Measurements from ENCODE around the gene SKOR1. TPM values are rescaled to one million over a fixed set of nuclear protein-coding genes. Genes with fewer than 3 reads are reported as not detected.

Gene SKOR1, protein sequence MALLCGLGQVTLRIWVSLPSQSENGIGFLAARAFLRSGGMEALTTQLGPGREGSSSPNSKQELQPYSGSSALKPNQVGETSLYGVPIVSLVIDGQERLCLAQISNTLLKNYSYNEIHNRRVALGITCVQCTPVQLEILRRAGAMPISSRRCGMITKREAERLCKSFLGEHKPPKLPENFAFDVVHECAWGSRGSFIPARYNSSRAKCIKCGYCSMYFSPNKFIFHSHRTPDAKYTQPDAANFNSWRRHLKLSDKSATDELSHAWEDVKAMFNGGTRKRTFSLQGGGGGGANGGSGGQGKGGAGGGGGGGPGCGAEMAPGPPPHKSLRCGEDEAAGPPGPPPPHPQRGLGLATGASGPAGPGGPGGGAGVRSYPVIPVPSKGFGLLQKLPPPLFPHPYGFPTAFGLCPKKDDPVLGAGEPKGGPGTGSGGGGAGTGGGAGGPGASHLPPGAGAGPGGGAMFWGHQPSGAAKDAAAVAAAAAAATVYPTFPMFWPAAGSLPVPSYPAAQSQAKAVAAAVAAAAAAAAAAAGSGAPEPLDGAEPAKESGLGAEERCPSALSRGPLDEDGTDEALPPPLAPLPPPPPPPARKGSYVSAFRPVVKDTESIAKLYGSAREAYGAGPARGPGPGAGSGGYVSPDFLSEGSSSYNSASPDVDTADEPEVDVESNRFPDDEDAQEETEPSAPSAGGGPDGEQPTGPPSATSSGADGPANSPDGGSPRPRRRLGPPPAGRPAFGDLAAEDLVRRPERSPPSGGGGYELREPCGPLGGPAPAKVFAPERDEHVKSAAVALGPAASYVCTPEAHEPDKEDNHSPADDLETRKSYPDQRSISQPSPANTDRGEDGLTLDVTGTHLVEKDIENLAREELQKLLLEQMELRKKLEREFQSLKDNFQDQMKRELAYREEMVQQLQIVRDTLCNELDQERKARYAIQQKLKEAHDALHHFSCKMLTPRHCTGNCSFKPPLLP
- total RNA-seq = 0.42 and 0.48 TPM in 2 replicates
- long read RNA-seq, partial matches to known transcripts = 1 of 1 reads
- long read RNA-seq, other reads (novel, unspliced or antisense) = 0 of 1 reads

DNA sequence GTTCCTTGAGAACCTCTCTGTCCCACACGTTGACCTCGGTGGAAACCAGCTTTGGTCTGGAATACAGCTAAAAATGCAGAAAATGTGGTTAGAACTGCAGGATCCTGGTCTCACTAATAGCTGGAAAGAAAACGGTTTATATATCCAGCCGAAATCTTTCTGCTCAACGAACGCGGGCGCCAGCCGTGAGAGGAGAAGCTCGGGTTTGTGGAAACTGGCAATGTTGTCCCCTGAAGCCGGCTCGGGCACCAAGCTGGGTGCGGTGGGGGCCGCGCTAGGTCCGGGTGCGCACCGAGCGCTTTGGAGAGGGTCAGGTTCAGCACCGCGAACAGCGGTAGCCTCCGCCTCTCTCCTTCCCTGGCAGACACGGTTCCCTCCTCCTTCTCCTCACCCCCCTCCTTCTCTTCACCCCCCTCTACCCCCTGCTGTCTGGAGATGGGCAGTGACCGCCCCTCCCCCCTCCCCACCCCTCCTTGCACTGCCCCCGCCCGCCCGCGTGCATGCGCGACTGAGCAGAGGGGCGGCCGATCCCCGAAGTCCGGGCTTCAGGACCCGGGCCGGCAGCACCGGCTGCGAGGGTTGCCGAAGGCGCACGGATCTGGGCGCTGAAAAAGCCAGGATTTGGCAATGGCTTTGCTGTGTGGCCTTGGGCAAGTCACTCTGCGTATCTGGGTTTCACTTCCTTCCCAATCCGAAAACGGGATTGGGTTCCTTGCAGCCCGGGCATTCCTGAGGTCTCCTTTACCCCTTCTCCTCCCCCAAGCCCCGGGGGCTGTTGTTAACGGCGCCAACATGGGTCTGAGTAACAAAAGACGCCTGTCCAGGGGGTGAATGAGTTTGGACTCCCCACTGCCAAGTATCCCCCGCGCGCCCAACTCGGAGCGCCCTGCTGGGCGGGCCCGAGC, at the start of gene SKOR1:
SKOR1 (plus strand) TSS at position 534 of the 905 bp plus-strand sequence; CDS start at position 628, 94 bp downstream.
- no peak within 1 kb of the TSS for H3K27ac Mint-ChIP-seq (ENCODE audit: unreplicated experiment)
- peaks cover 43% of the 10 kb centered on the region for H3K4me1 Mint-ChIP-seq (ENCODE audit: unreplicated experiment)

DNA sequence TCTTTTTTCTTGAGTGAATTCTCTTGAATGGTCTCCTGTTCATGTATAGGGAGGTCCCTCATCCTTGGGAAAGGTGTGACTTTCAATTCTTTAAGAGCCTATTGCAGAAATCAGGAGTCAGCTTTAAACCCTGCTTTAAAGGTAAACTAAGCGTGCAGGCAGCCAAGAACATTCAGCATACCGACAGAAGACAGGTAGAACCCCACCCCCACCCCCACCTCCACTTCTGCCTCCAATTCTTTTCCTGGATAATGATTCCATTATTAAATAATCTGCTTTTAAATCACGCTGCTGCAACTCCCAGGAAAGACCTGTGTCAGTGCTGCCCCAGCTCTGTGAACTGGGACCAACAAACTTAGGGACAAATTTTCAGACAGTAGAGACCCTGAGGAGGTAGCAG, 49.3 kb upstream of the SKOR1 start:
- Mint-ChIP-seq H3K4me3 (ENCODE audit: unreplicated experiment) (no peak overlapping the region), H3K27me3 (ENCODE audit: unreplicated experiment) (no peaks in the 10 kb centered on the region), H3K36me3 (ENCODE audit: unreplicated experiment) (peaks cover 4% of the 10 kb centered on the region), H3K4me1 (ENCODE audit: unreplicated experiment) (no peaks in the 10 kb centered on the region), H3K27ac (ENCODE audit: unreplicated experiment) (no peak overlapping the region), H3K9me3 (ENCODE audit: unreplicated experiment) (no peaks in the 10 kb centered on the region)
- TF ChIP-seq, protein P1, sequence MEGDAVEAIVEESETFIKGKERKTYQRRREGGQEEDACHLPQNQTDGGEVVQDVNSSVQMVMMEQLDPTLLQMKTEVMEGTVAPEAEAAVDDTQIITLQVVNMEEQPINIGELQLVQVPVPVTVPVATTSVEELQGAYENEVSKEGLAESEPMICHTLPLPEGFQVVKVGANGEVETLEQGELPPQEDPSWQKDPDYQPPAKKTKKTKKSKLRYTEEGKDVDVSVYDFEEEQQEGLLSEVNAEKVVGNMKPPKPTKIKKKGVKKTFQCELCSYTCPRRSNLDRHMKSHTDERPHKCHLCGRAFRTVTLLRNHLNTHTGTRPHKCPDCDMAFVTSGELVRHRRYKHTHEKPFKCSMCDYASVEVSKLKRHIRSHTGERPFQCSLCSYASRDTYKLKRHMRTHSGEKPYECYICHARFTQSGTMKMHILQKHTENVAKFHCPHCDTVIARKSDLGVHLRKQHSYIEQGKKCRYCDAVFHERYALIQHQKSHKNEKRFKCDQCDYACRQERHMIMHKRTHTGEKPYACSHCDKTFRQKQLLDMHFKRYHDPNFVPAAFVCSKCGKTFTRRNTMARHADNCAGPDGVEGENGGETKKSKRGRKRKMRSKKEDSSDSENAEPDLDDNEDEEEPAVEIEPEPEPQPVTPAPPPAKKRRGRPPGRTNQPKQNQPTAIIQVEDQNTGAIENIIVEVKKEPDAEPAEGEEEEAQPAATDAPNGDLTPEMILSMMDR (IDR thresholded peaks at IDR 0.05) = no peak
- no peak for DNase-seq (ENCODE audit: extremely low spot score, unreplicated experiment)

More for the DNA sequence above, at the start of gene SKOR1:
- no peaks in the 10 kb centered on the region for H3K9me3 Mint-ChIP-seq (ENCODE audit: unreplicated experiment)
- peak within 1 kb of the TSS; percentile 62 for H3K4me3 Mint-ChIP-seq (ENCODE audit: unreplicated experiment)
- H3K27me3 Mint-ChIP-seq (ENCODE audit: unreplicated experiment) = peaks cover 70% of the 10 kb centered on the region
- no peak for DNase-seq (ENCODE audit: extremely low spot score, unreplicated experiment)
- TF ChIP-seq, protein P1 (IDR thresholded peaks at IDR 0.05) = no peak
- H3K36me3 Mint-ChIP-seq (ENCODE audit: unreplicated experiment) = peaks cover 3% of the 10 kb centered on the region

DNA sequence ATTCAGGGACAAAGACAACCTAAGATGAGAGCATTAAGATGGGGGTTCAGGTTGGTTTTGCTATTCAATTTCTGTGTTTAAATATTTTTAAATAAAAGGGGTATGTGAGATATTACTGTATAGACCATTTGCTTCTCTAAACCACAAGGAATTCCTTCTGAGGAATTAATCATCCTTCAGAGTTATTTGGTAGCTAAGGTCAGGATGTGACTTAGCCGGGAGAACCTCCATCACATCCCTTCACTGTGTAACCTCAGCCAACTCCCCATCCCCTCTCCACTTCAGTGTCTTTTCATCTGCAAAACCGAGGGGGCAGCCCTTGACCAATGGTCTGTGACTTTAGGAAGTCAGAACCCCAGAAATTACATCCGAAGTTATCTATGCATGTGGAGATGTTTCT, 48.7 kb upstream of the SKOR1 start:
- Mint-ChIP-seq H3K4me1 (ENCODE audit: unreplicated experiment) (no peaks in the 10 kb centered on the region), H3K4me3 (ENCODE audit: unreplicated experiment) (no peak overlapping the region)
- no peak for DNase-seq (ENCODE audit: extremely low spot score, unreplicated experiment)

DNA sequence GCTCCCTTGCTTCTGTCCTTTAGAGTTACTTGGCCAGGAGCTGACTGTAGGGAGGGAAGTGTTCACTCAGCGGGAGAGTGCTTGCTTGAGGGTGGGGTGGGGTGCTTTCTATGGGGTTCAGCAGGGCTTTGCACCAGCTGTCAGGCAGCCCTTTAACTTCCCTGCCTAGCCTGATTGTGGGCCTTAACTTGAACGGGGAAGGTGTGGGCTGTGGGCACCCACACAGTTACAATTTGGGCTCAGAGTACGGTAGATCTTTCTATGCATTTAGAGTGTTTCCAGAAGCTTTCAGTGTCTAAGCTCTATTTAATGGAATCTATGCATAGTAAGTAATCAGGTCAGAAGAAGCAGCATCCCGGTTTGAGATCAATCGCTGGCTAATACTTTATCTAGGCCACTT, 48.2 kb upstream of the SKOR1 start:
- H3K4me3 Mint-ChIP-seq (ENCODE audit: unreplicated experiment) = no peak overlapping the region
- H3K9me3 Mint-ChIP-seq (ENCODE audit: unreplicated experiment) = no peaks in the 10 kb centered on the region

More for the DNA sequence above, 48.7 kb upstream of the SKOR1 start:
- H3K36me3 Mint-ChIP-seq (ENCODE audit: unreplicated experiment) = peaks cover 6% of the 10 kb centered on the region
- no peaks in the 10 kb centered on the region for H3K27me3 Mint-ChIP-seq (ENCODE audit: unreplicated experiment)
- no peak overlapping the region for H3K27ac Mint-ChIP-seq (ENCODE audit: unreplicated experiment)
- no peaks in the 10 kb centered on the region for H3K9me3 Mint-ChIP-seq (ENCODE audit: unreplicated experiment)
- TF ChIP-seq, protein P1 (IDR thresholded peaks at IDR 0.05) = no peak

More for the DNA sequence above, 48.2 kb upstream of the SKOR1 start:
- H3K36me3 Mint-ChIP-seq (ENCODE audit: unreplicated experiment) = peaks cover 6% of the 10 kb centered on the region
- DNase-seq (ENCODE audit: extremely low spot score, unreplicated experiment) = no peak
- H3K4me1 Mint-ChIP-seq (ENCODE audit: unreplicated experiment) = no peaks in the 10 kb centered on the region
- H3K27ac Mint-ChIP-seq (ENCODE audit: unreplicated experiment) = no peak overlapping the region
- TF ChIP-seq, protein P1 (IDR thresholded peaks at IDR 0.05) = no peak
- H3K27me3 Mint-ChIP-seq (ENCODE audit: unreplicated experiment) = no peaks in the 10 kb centered on the region

Data from osteocyte (in vitro differentiated cells).